Muscle of arm (tissue), 12 donors: Measurements from ENCODE around the gene ARHGEF12. TPM values are rescaled to one million over a fixed set of nuclear protein-coding genes. Genes with fewer than 3 reads are reported as not detected.

Experiments
- DNase-seq: peaks from one replicate; pipeline ENCODE4 v3.0.0-alpha.2; 2013
- polyA plus RNA-seq, 12 donors: library from polyadenylated mRNA; unstranded; fragments of 120-200 nt; gene quantifications; one replicate each; pipeline ENCODE4 v1.2.1, GENCODE V29; 2013; ENCODE audit not compliant: insufficient read length in 12 of 12

Gene ARHGEF12
- polyA plus RNA-seq, 12 donors, result 31.8 to 59.6 (median 42.6) TPM; not detected in 1

GRCh38 chr11:120340529-120340928, 4.3 kb downstream of the ARHGEF12 start:
- no peak for DNase-seq

GRCh38 chr11:120342226-120342625, 6.0 kb downstream of the ARHGEF12 start:
- DNase-seq, result no peak

GRCh38 chr11:120342678-120343077, 6.5 kb downstream of the ARHGEF12 start:
- no peak for DNase-seq

- DNase-seq, result no peak
These were observed 7.2 kb downstream of the ARHGEF12 start for GRCh38 chr11:120343429-120343828.

GRCh38 chr11:120344302-120345004, 8.2 kb downstream of the ARHGEF12 start:
- no peak for DNase-seq

GRCh38 chr11:120346233-120346632, 10.0 kb downstream of the ARHGEF12 start:
- DNase-seq, result no peak

GRCh38 chr11:120350637-120351036, 14.4 kb downstream of the ARHGEF12 start:
- no peak for DNase-seq

GRCh38 chr11:120352405-120352804, 16.2 kb downstream of the ARHGEF12 start:
- DNase-seq, result no peak

GRCh38 chr11:120354068-120354467, 17.9 kb downstream of the ARHGEF12 start:
- DNase-seq, result no peak

GRCh38 chr11:120354779-120355178, 18.6 kb downstream of the ARHGEF12 start:
- DNase-seq, result no peak

- DNase-seq, result no peak
These were observed 21.4 kb downstream of the ARHGEF12 start for GRCh38 chr11:120357620-120358019.

GRCh38 chr11:120358729-120359128, 22.5 kb downstream of the ARHGEF12 start:
- DNase-seq, result no peak

GRCh38 chr11:120363436-120363835, 27.2 kb downstream of the ARHGEF12 start:
- no peak for DNase-seq

GRCh38 chr11:120365512-120365911, 29.3 kb downstream of the ARHGEF12 start:
- DNase-seq, result no peak

GRCh38 chr11:120372296-120372695, 36.1 kb downstream of the ARHGEF12 start:
- no peak for DNase-seq

GRCh38 chr11:120375076-120375475, 38.9 kb downstream of the ARHGEF12 start:
- DNase-seq, result no peak

GRCh38 chr11:120376547-120377182, 40.5 kb downstream of the ARHGEF12 start:
- no peak for DNase-seq

- DNase-seq, result no peak
These were observed 42.3 kb downstream of the ARHGEF12 start for GRCh38 chr11:120378474-120378873.

- DNase-seq, result no peak
These were observed 45.2 kb downstream of the ARHGEF12 start for GRCh38 chr11:120381401-120381800.

- no peak for DNase-seq
These were observed 47.4 kb downstream of the ARHGEF12 start for GRCh38 chr11:120383518-120384155.

- no peak for DNase-seq
These were observed 48.3 kb downstream of the ARHGEF12 start for GRCh38 chr11:120384476-120384875.

- DNase-seq, result no peak
These were observed 48.9 kb downstream of the ARHGEF12 start for GRCh38 chr11:120385110-120385509.

GRCh38 chr11:120385655-120386054, 49.4 kb downstream of the ARHGEF12 start:
- no peak for DNase-seq
